CD4-positive, CD25-positive, alpha-beta regulatory T cell (primary cell): ENCODE measurements around the gene STEAP3. TPM values are rescaled to one million over a fixed set of nuclear protein-coding genes. Genes with fewer than 3 reads are reported as not detected.

Experiments
- ATAC-seq, 2 donors: fragments of 150-1000 bp; cut with Tn5 transposase; one replicate each; pipeline ENCODE4 v1.10.0; 2021; ENCODE audit warnings: low read depth in 2 of 2, moderate number of reproducible peaks in 2 of 2, moderate library complexity in 1 of 2
- DNase-seq, 3 donors: peaks; one replicate each; pipeline versions ENCODE4 v3.0.0 to v3.0.0-alpha.2; 2012 to 2022; ENCODE audit warnings: mixed read lengths in 1 of 3
- H3K27ac ChIP-seq: one replicate; pipeline ENCODE4 v1.7.0; 2013; ENCODE audit warnings: mild to moderate bottlenecking, low read length; ENCODE audit not compliant: insufficient read depth, poor library complexity, severe bottlenecking
- H3K27me3 ChIP-seq: one replicate; pipeline ENCODE4 v1.7.0; 2013; ENCODE audit warnings: low read length; ENCODE audit not compliant: control insufficient read depth, insufficient read depth
- H3K36me3 ChIP-seq: one replicate; pipeline ENCODE4 v1.7.0; 2013; ENCODE audit warnings: mild to moderate bottlenecking, low read length, moderate library complexity; ENCODE audit not compliant: control insufficient read depth, insufficient read depth
- H3K4me1 ChIP-seq: 2 replicates; pipeline ENCODE4 v1.7.0; 2013; ENCODE audit warnings: mild to moderate bottlenecking, low read length; ENCODE audit not compliant: insufficient read depth, control insufficient read depth, poor library complexity, severe bottlenecking
- H3K4me3 ChIP-seq: one replicate; pipeline ENCODE4 v1.7.0; 2013; ENCODE audit warnings: low read depth, mild to moderate bottlenecking, low read length, moderate library complexity
- H3K9me3 ChIP-seq, 2 experiments: 1 replicate in 1 of 2; 2 replicates in 1 of 2; pipeline ENCODE4 v1.7.0; 2013; ENCODE audit warnings: low read length in 2 of 2, mild to moderate bottlenecking in 1 of 2, moderate library complexity in 1 of 2; ENCODE audit not compliant: control insufficient read depth in 2 of 2
- H3K27ac Mint-ChIP-seq, 3 donors: one replicate each; pipeline ENCODE4 v1.8.0; 2020 to 2022; ENCODE audit warnings: mild to moderate bottlenecking in 3 of 3, mixed read lengths in 3 of 3, moderate library complexity in 2 of 3
- H3K27me3 Mint-ChIP-seq: one replicate; pipeline ENCODE4 v1.8.0; 2022; ENCODE audit warnings: mild to moderate bottlenecking, mixed read lengths
- H3K36me3 Mint-ChIP-seq: one replicate; pipeline ENCODE4 v1.8.0; 2020; ENCODE audit warnings: mixed read lengths
- H3K4me1 Mint-ChIP-seq, 4 donors: one replicate each; pipeline ENCODE4 v1.8.0; 2020 to 2022; ENCODE audit warnings: mixed read lengths in 4 of 4, mild to moderate bottlenecking in 1 of 4
- H3K4me3 Mint-ChIP-seq, 4 donors: one replicate each; pipeline ENCODE4 v1.8.0; 2020 to 2022; ENCODE audit warnings: mild to moderate bottlenecking in 4 of 4, mixed read lengths in 4 of 4, moderate library complexity in 3 of 4
- H3K9me3 Mint-ChIP-seq, 7 donors: one replicate each; pipeline ENCODE4 v1.8.0; 2020 to 2022; ENCODE audit warnings: mixed read lengths in 7 of 7, mild to moderate bottlenecking in 3 of 7, moderate library complexity in 2 of 7
- polyA plus RNA-seq, 4 donors: library from polyadenylated mRNA; unstranded; fragments of 300-500 nt; fragmentation: Illumina TruSeq; gene quantifications; one replicate each; pipeline ENCODE4 v1.2.3, GENCODE V29; 2021
- total RNA-seq: library from RNA; stranded (reverse); gene quantifications from one replicate; pipeline ENCODE4 v1.2.3, GENCODE V29; 2022

The STEAP3 gene
- total and polyA plus RNA-seq, 5 donors from 2014 or later: not detected

GRCh38 chr2:119179202-119179601, 44.4 kb upstream of the STEAP3 start:
- Histone ChIP-seq H3K27ac (no peak overlapping the region), H3K9me3 (no peaks in the 10 kb centered on the region), H3K27me3 (no peaks in the 10 kb centered on the region), H3K4me1 (no peaks in the 10 kb centered on the region), H3K36me3 (no peaks in the 10 kb centered on the region), H3K4me3 (no peak overlapping the region)
- ATAC-seq: no peak
- no peak for DNase-seq
- H3K4me1 Mint-ChIP-seq: no peaks in the 10 kb centered on the region
- H3K36me3 Mint-ChIP-seq: no peaks in the 10 kb centered on the region
- H3K27ac Mint-ChIP-seq: no peak overlapping the region
- peaks cover 0 to 2% (median 0%) of the 10 kb centered on the region in 7 donors for H3K9me3 Mint-ChIP-seq
- no peak overlapping the region for H3K4me3 Mint-ChIP-seq
- no peaks in the 10 kb centered on the region for H3K27me3 Mint-ChIP-seq

- Histone ChIP-seq H3K27me3 (no peaks in the 10 kb centered on the region), H3K4me3 (no peak overlapping the region), H3K9me3 (no peaks in the 10 kb centered on the region), H3K4me1 (no peaks in the 10 kb centered on the region), H3K27ac (no peak overlapping the region), H3K36me3 (no peaks in the 10 kb centered on the region)
- DNase-seq (no peak), ATAC-seq (no peak)
- H3K9me3 Mint-ChIP-seq: peaks cover 0 to 2% (median 0%) of the 10 kb centered on the region in 7 donors
- no peaks in the 10 kb centered on the region for H3K36me3 Mint-ChIP-seq
- no peak overlapping the region for H3K27ac Mint-ChIP-seq
- H3K4me3 Mint-ChIP-seq: no peak overlapping the region
- no peaks in the 10 kb centered on the region for H3K4me1 Mint-ChIP-seq
- no peaks in the 10 kb centered on the region for H3K27me3 Mint-ChIP-seq
These were observed 43.6 kb upstream of the STEAP3 start for GRCh38 chr2:119179991-119180390.

DNA sequence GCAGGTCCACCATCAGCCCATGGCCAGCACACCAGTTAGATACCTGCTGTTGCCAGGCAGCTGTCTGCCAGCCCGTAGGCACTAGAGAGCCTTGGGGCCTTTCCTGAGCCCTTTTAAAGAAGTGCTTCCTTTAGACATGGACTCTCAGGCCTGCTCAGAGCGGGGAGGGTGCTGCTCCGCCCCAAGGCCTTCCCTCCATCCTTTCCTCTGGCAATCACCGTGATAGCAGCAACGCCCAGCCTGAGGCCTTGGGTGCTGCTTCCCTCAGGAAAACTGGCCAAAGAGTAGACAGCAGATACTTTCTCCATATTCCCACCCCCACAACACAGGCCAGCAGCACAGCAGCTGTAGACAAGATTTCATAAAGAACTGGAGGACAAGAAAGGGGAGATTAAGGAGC, 42.7 kb upstream of the STEAP3 start:
- no peak overlapping the region for H3K4me3 ChIP-seq
- no peaks in the 10 kb centered on the region for H3K9me3 ChIP-seq
- DNase-seq (no peak), ATAC-seq (no peak)
- no peaks in the 10 kb centered on the region for H3K4me1 ChIP-seq
- peaks cover 0 to 2% (median 0%) of the 10 kb centered on the region in 7 donors for H3K9me3 Mint-ChIP-seq
- no peak overlapping the region for H3K27ac Mint-ChIP-seq
- H3K27me3 Mint-ChIP-seq: no peaks in the 10 kb centered on the region
- H3K27ac ChIP-seq: no peak overlapping the region
- no peak overlapping the region for H3K4me3 Mint-ChIP-seq
- H3K27me3 ChIP-seq: no peaks in the 10 kb centered on the region
- H3K4me1 Mint-ChIP-seq: no peaks in the 10 kb centered on the region
- no peaks in the 10 kb centered on the region for H3K36me3 Mint-ChIP-seq
- no peaks in the 10 kb centered on the region for H3K36me3 ChIP-seq

GRCh38 chr2:119181391-119181790, 42.2 kb upstream of the STEAP3 start:
- no peaks in the 10 kb centered on the region for H3K27me3 Mint-ChIP-seq

GRCh38 chr2:119181791-119182445, 41.7 kb upstream of the STEAP3 start:
- DNase-seq (no peak), ATAC-seq (no peak)
- Histone ChIP-seq H3K36me3 (no peaks in the 10 kb centered on the region), H3K27ac (no peak overlapping the region), H3K9me3 (no peaks in the 10 kb centered on the region), H3K4me3 (no peak overlapping the region), H3K4me1 (no peaks in the 10 kb centered on the region), H3K27me3 (no peaks in the 10 kb centered on the region)
- H3K36me3 Mint-ChIP-seq: no peaks in the 10 kb centered on the region
- H3K9me3 Mint-ChIP-seq: peaks cover 0 to 2% (median 0%) of the 10 kb centered on the region in 7 donors
- H3K4me3 Mint-ChIP-seq: no peak overlapping the region
- no peak overlapping the region for H3K27ac Mint-ChIP-seq
- H3K27me3 Mint-ChIP-seq: no peaks in the 10 kb centered on the region
- H3K4me1 Mint-ChIP-seq: no peaks in the 10 kb centered on the region

More at GRCh38 chr2:119181391-119181790, 42.2 kb upstream of the STEAP3 start:
- Mint-ChIP-seq H3K36me3 (no peaks in the 10 kb centered on the region), H3K9me3 (peaks cover 0 to 2% (median 0%) of the 10 kb centered on the region in 7 donors), H3K27ac (no peak overlapping the region), H3K4me3 (no peak overlapping the region), H3K4me1 (no peaks in the 10 kb centered on the region)
- no peaks in the 10 kb centered on the region for H3K4me1 ChIP-seq
- no peaks in the 10 kb centered on the region for H3K9me3 ChIP-seq
- no peak overlapping the region for H3K4me3 ChIP-seq
- no peak overlapping the region for H3K27ac ChIP-seq
- ATAC-seq (no peak), DNase-seq (no peak)
- no peaks in the 10 kb centered on the region for H3K36me3 ChIP-seq
- H3K27me3 ChIP-seq: no peaks in the 10 kb centered on the region

GRCh38 chr2:119184512-119184911, 39.1 kb upstream of the STEAP3 start:
- Histone ChIP-seq H3K36me3 (no peaks in the 10 kb centered on the region), H3K27ac (no peak overlapping the region), H3K4me1 (no peaks in the 10 kb centered on the region), H3K27me3 (no peaks in the 10 kb centered on the region), H3K9me3 (no peaks in the 10 kb centered on the region), H3K4me3 (no peak overlapping the region)
- no peak for ATAC-seq
- no peaks in the 10 kb centered on the region for H3K27me3 Mint-ChIP-seq
- no peak for DNase-seq
- H3K27ac Mint-ChIP-seq: no peak overlapping the region
- H3K36me3 Mint-ChIP-seq: no peaks in the 10 kb centered on the region
- H3K4me3 Mint-ChIP-seq: no peak overlapping the region
- H3K4me1 Mint-ChIP-seq: no peaks in the 10 kb centered on the region
- no peaks in the 10 kb centered on the region for H3K9me3 Mint-ChIP-seq

GRCh38 chr2:119190321-119191111, 33.1 kb upstream of the STEAP3 start:
- Histone ChIP-seq H3K36me3 (no peaks in the 10 kb centered on the region), H3K9me3 (no peaks in the 10 kb centered on the region), H3K4me1 (no peaks in the 10 kb centered on the region), H3K4me3 (no peak overlapping the region), H3K27ac (no peak overlapping the region), H3K27me3 (no peaks in the 10 kb centered on the region)
- DNase-seq (no peak), ATAC-seq (no peak)
- no peaks in the 10 kb centered on the region for H3K4me1 Mint-ChIP-seq
- H3K4me3 Mint-ChIP-seq: no peak overlapping the region
- no peaks in the 10 kb centered on the region for H3K36me3 Mint-ChIP-seq
- H3K27me3 Mint-ChIP-seq: no peaks in the 10 kb centered on the region
- no peak overlapping the region for H3K27ac Mint-ChIP-seq
- H3K9me3 Mint-ChIP-seq: no peaks in the 10 kb centered on the region

DNA sequence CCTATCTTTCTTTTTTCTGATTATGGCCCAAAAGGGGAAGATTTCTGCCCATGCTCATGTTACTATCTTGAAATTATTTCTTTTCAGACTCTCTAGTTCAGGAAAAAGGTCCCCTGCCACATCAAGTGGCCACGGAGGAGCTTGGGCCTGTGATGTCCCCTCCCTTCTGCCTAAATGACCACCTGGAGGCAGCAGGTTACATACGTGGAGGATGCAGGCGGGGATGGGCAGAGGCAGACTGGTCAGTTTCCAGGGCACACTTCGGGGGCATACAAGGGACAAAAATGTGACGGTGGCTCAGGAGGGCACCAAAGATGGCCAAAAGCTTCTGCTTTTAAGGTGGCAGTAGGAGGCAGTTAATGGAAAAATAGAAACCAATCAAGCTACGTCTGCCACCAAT, 30.7 kb upstream of the STEAP3 start:
- no peak for DNase-seq
- H3K36me3 Mint-ChIP-seq: no peaks in the 10 kb centered on the region
- no peaks in the 10 kb centered on the region for H3K4me1 Mint-ChIP-seq
- Histone ChIP-seq H3K36me3 (no peaks in the 10 kb centered on the region), H3K9me3 (no peaks in the 10 kb centered on the region), H3K4me1 (no peaks in the 10 kb centered on the region), H3K4me3 (no peak overlapping the region), H3K27me3 (no peaks in the 10 kb centered on the region), H3K27ac (no peak overlapping the region)
- no peaks in the 10 kb centered on the region for H3K27me3 Mint-ChIP-seq
- H3K4me3 Mint-ChIP-seq: no peak overlapping the region
- no peak overlapping the region for H3K27ac Mint-ChIP-seq
- ATAC-seq: no peak
- peaks cover 0 to 2% (median 0%) of the 10 kb centered on the region in 7 donors for H3K9me3 Mint-ChIP-seq
